ENCODE data around the gene C6orf62.

C6orf62 gene

DNA sequence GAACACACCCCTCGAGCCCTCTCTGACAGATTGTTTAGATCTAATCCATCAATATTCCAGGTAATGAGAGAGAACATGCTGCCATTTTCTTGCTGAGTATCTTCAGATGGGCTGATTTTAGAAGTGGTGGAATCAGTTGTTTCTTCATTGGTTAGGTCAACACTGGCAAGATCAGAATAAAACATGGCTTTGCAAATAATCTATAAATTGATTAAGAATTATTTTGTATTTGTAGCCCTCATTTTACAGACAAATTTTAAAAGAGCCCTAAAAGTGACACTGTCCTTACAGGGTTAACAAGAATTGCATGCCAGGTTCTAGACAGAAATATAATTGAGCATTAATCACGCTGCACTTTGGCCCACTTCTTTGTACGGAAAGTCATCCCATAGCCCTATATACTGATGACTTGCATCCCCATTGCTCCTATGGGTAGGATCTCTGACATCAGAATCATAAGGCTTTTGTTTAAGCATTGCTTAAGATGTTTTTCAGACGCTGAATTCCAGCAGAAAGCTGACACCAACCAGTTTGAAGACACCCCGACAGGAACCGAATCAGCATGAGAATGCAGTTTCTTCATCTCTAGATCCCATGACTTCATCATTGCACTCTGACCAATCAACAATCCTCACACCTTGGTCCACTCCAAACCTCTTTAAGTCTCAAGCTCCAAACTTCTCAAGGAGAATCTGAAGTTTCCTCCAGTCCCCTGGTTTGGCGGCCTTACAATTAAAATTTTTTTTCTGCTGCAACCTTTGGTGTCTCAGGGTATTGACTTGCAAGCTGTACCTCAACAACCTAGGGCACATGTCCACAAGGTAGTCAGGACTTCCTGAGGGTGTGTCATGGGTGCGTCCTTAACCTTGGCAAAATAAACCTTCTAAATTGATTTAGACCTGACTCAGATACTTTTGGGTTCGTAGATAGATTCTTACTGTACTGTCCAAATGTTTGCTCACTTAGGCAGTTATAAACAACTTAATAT lies 60.1 kb downstream of the C6orf62 start:
- Histone ChIP-seq H3K27ac (peak overlapping the region; percentile 97), H3K4me1 (ENCODE audit: control insufficient read depth in 1 of 2, insufficient read depth in 1 of 2, low read depth in 1 of 2, low read length in 1 of 2) (peaks cover 38% of the 10 kb centered on the region in 2 experiments), H3K27me3 (no peaks in the 10 kb centered on the region), H3K36me3 (peaks cover 53% of the 10 kb centered on the region), H3K4me3 (ENCODE audit: low read depth in 1 of 2, low read length in 1 of 2) (peak overlapping the region; percentile 26 to 30), H3K9me3 (no peaks in the 10 kb centered on the region)
- TF ChIP-seq, protein P1, sequence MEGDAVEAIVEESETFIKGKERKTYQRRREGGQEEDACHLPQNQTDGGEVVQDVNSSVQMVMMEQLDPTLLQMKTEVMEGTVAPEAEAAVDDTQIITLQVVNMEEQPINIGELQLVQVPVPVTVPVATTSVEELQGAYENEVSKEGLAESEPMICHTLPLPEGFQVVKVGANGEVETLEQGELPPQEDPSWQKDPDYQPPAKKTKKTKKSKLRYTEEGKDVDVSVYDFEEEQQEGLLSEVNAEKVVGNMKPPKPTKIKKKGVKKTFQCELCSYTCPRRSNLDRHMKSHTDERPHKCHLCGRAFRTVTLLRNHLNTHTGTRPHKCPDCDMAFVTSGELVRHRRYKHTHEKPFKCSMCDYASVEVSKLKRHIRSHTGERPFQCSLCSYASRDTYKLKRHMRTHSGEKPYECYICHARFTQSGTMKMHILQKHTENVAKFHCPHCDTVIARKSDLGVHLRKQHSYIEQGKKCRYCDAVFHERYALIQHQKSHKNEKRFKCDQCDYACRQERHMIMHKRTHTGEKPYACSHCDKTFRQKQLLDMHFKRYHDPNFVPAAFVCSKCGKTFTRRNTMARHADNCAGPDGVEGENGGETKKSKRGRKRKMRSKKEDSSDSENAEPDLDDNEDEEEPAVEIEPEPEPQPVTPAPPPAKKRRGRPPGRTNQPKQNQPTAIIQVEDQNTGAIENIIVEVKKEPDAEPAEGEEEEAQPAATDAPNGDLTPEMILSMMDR (IDR thresholded peaks at IDR 0.05), result no peak

DNA sequence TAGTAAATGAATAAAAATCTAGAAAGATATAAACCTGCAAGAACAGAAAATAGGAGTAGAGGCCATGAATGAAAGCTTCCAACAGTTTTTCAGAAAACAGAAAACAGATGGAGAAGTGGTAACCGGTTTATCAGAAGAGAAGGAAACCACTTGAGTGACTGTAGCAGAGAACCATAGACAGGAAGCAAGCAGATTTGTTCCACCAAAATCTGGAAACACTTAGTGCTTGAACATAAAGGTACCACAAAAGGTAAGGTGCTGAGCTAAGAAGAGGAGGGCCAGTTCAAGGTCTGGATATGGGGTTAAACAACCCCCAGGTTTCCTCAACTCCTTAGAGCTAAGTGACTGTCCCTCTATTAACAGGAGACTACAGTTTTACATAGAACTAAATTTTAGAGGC lies 63.7 kb downstream of the C6orf62 start:
- peaks cover 29 to 32% of the 10 kb centered on the region in 2 experiments for H3K4me1 ChIP-seq (ENCODE audit: control insufficient read depth in 1 of 2, insufficient read depth in 1 of 2, low read depth in 1 of 2, low read length in 1 of 2)
- H3K4me3 ChIP-seq (ENCODE audit: low read depth in 1 of 2, low read length in 1 of 2), result no peak overlapping the region
- TF ChIP-seq, protein P1 (IDR thresholded peaks at IDR 0.05), result no peak
- peaks cover 65% of the 10 kb centered on the region for H3K36me3 ChIP-seq
- peak overlapping the region; percentile 73 for H3K27ac ChIP-seq
- no peaks in the 10 kb centered on the region for H3K27me3 ChIP-seq
- no peaks in the 10 kb centered on the region for H3K9me3 ChIP-seq
